Sigmoid colon (tissue), 7 donors: ENCODE data around the gene TKFC. TPM values are rescaled to one million over a fixed set of nuclear protein-coding genes. Genes with fewer than 3 reads are reported as not detected.
A peak's percentile ranks its signal among the peaks of the same experiment; 100 is the strongest.

Experiments
- DNase-seq: peaks from one replicate; pipeline ENCODE4 v3.0.0-alpha.2; 2019
- H3K27ac ChIP-seq, 4 donors: fragments of 200-600 bp; sonication (generic); one replicate each; pipeline ENCODE4 v1.5.1; 2016 to 2019; ENCODE audit warnings: mild to moderate bottlenecking in 1 of 4
- H3K27me3 ChIP-seq, 3 donors: fragments of 200-600 bp; sonication (generic); one replicate each; pipeline ENCODE4 v1.5.1; 2019; ENCODE audit warnings: mild to moderate bottlenecking in 1 of 3
- H3K36me3 ChIP-seq, 4 donors: fragments of 200-600 bp; sonication (generic); one replicate each; pipeline ENCODE4 v1.5.1; 2016 to 2019
- H3K4me1 ChIP-seq, 4 donors: fragments of 200-600 bp; sonication (generic); one replicate each; pipeline ENCODE4 v1.5.1; 2017 to 2019
- H3K4me3 ChIP-seq, 4 donors: fragments of 200-600 bp; sonication (generic); one replicate each; pipeline ENCODE4 v1.5.1; 2017 to 2019; ENCODE audit warnings: mild to moderate bottlenecking in 2 of 4, moderate library complexity in 1 of 4
- H3K9me3 ChIP-seq, 4 donors: fragments of 200-600 bp in 3 of 4; sonication (generic) in 3 of 4; one replicate each; pipeline versions ENCODE4 v1.5.1 to v1.6.1; 2013 to 2019
- CTCF ChIP-seq, 4 experiments: fragments of 450-650 bp in 3 of 4; fragments of 200-600 bp in 1 of 4; IDR thresholded peaks; one replicate each; pipeline ENCODE4 v1.5.1; 2016 to 2019; ENCODE audit warnings: antibody characterized with exemption in 4 of 4, mild to moderate bottlenecking in 3 of 4, moderate library complexity in 2 of 4
- EP300 ChIP-seq, 4 donors: sonication (generic); formaldehyde crosslinking; IDR thresholded peaks; one replicate each; pipeline ENCODE4 v1.6.1; 2017; ENCODE audit warnings: antibody characterized with exemption in 4 of 4
- POLR2A ChIP-seq, 2 donors: fragments of 450-650 bp; IDR thresholded peaks; one replicate each; pipeline ENCODE4 v1.6.1; 2016; ENCODE audit warnings: antibody characterized with exemption in 2 of 2, mild to moderate bottlenecking in 2 of 2, moderate library complexity in 2 of 2
- POLR2AphosphoS5 ChIP-seq, 4 donors: sonication (generic); formaldehyde crosslinking; IDR thresholded peaks; one replicate each; pipeline ENCODE4 v1.6.1; 2017; ENCODE audit warnings: antibody characterized with exemption in 4 of 4
- WGBS, 2 donors: extraction: QIAGEN DNeasy Blood & Tissue Kit; methylation state at CpG; one replicate each; pipeline ENCODE4 v1.1.7; 2013; 5-methylcytosine and 5-hydroxymethylcytosine counted together
- intact Hi-C: fragments of 100-400 bp; cut with DNase I; formaldehyde crosslinking; loops from one replicate; pipeline ENCODE4 v1.15.1; 2023
- polyA plus RNA-seq, 3 donors: library from polyadenylated mRNA; stranded (reverse); fragments of 200-250 nt; gene quantifications; one replicate each; pipeline ENCODE4 v1.2.3, GENCODE V29; 2013
- total RNA-seq, 4 donors: library from RNA; depleted of rRNA; stranded (reverse); fragments of >200 nt; gene quantifications; one replicate each; pipeline ENCODE4 v1.1.0, GENCODE V29; 2016
- donor health status: healthy with polysubstance abuse.
- donor health status: Bipolar disorder and iron deficiency.
- donor health status: healthy.

The TKFC gene
- total RNA-seq (10 to 100 TPM; 10.8 to 12.0 (median 11.8) TPM), polyA plus RNA-seq (10 to 100 TPM; 14.4 to 40.0 (median 29.4) TPM)

DNA sequence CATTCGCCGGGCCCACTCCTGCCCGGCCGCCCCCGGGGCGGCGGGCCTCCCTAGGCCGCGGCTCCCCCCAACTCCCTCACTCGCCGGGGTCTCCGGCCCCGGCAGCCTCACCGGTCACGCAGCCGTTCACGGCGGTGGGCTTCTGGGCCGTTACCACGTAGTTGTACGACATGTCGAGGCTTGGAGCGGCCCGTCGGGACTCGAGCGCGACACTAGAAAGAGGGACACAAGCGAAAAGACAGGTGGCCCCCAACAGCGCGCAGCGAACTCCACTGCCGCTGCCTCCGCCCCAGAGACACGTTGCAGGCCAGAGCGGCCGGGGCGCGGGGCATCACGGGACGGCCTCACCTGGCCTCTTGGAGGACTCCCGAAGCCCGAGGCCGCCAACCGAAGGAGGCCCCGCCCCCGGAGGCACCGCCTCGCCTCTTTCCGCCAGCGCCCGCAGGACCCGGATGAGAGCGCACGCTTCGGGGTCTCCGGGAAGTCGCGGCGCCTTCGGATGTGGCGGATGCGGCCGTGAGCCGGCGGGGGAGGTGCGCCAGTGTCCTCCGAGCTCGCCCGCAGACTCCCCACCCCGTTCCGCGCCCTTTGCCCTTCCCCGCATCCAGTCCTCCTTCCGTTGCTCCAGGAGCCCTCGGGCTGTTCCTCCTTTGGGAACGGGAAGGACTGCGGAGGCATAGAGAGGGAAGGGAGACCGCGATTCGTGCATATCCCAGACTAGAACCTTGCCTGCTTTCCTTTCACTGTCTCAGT is at the start of gene TKFC, which contains the start of gene DDB1:
TSS of gene TKFC (plus strand) at position 432 of the 753 bp plus-strand sequence. CDS start 1,501 bp downstream, outside the sequence.
TSS of gene DDB1 (minus strand) at position 309 of the 753 bp plus-strand sequence. CDS start at position 172, 137 bp downstream.
- Histone ChIP-seq H3K27me3 (no peaks in the 10 kb centered on the region), H3K27ac (peak within 1 kb of the TSS; percentile 86 to 95 (median 90)), H3K36me3 (peaks cover 0 to 18% (median 9%) of the 10 kb centered on the region in 4 donors), H3K4me3 (peak within 1 kb of the TSS; percentile 79 to 96 (median 92)), H3K9me3 (no peaks in the 10 kb centered on the region), H3K4me1 (peaks cover 0 to 32% (median 24%) of the 10 kb centered on the region in 4 donors)
- WGBS, 2 donors = 0% methylated on average over 81 of the region's 81 CpGs
- DNase-seq = peak; percentile 97
- TF ChIP-seq POLR2A (IDR thresholded peaks at IDR 0.05) = peak; percentile 65 to 67
- TF ChIP-seq POLR2AphosphoS5 (IDR thresholded peaks at IDR 0.05) = peak; percentile 76 to 91 (median 87)
- TF ChIP-seq EP300 (IDR thresholded peaks at IDR 0.05) = peak in 1 of 4 donors; percentile 56
- no peak for TF ChIP-seq CTCF (IDR thresholded peaks at IDR 0.05)
- intact Hi-C loops = loop anchor here (1.0 to 10.0 kb wide), 2 partner anchors 29 to 428 kb away; partner anchors contain the start of genes PRPF19 and TMEM138

- Histone ChIP-seq H3K27ac (no peak overlapping the region), H3K4me3 (no peak overlapping the region), H3K36me3 (no peaks in the 10 kb centered on the region), H3K27me3 (peaks cover 0 to 10% (median 0%) of the 10 kb centered on the region in 3 donors), H3K4me1 (peaks cover 0 to 8% (median 0%) of the 10 kb centered on the region in 4 donors), H3K9me3 (no peaks in the 10 kb centered on the region)
- TF ChIP-seq EP300 (IDR thresholded peaks at IDR 0.05) (no peak), CTCF (IDR thresholded peaks at IDR 0.05) (no peak), POLR2AphosphoS5 (IDR thresholded peaks at IDR 0.05) (no peak), POLR2A (IDR thresholded peaks at IDR 0.05) (no peak)
- 91 to 93% methylated on average over 4 of the region's 4 CpGs for WGBS, 2 donors
- DNase-seq = no peak
- intact Hi-C loops = no loop called here
Observed at GRCh38 chr11:61283613-61284012, 49.4 kb upstream of the TKFC start.

GRCh38 chr11:61287338-61287977 is 45.6 kb upstream of the TKFC start:
- DNase-seq = no peak
- intact Hi-C loops = no loop called here
- Histone ChIP-seq H3K4me3 (no peak overlapping the region), H3K27me3 (peaks cover 0 to 6% (median 4%) of the 10 kb centered on the region in 3 donors), H3K9me3 (no peaks in the 10 kb centered on the region), H3K27ac (no peak overlapping the region), H3K36me3 (no peaks in the 10 kb centered on the region), H3K4me1 (no peaks in the 10 kb centered on the region)
- WGBS, 2 donors = 84 to 90% methylated on average over 14 of the region's 14 CpGs
- TF ChIP-seq POLR2AphosphoS5 (IDR thresholded peaks at IDR 0.05) = no peak

GRCh38 chr11:61290905-61291690 is 41.9 kb upstream of the TKFC start:
- no peak for TF ChIP-seq POLR2A (IDR thresholded peaks at IDR 0.05)
- no peak for TF ChIP-seq EP300 (IDR thresholded peaks at IDR 0.05)
- Histone ChIP-seq H3K27ac (no peak overlapping the region), H3K9me3 (no peaks in the 10 kb centered on the region), H3K4me1 (peaks cover 0 to 26% (median 23%) of the 10 kb centered on the region in 4 donors), H3K27me3 (peaks cover 6 to 38% (median 26%) of the 10 kb centered on the region in 3 donors), H3K36me3 (no peaks in the 10 kb centered on the region), H3K4me3 (no peak overlapping the region)
- DNase-seq = no peak
- intact Hi-C loops = no loop called here
- 62 to 86% methylated on average over 12 of the region's 12 CpGs for WGBS, 2 donors

- peaks cover 6 to 42% (median 26%) of the 10 kb centered on the region in 3 donors for H3K27me3 ChIP-seq
- intact Hi-C loops = no loop called here
- TF ChIP-seq EP300 (IDR thresholded peaks at IDR 0.05) (no peak), POLR2A (IDR thresholded peaks at IDR 0.05) (no peak), POLR2AphosphoS5 (IDR thresholded peaks at IDR 0.05) (no peak), CTCF (IDR thresholded peaks at IDR 0.05) (no peak)
Observed at GRCh38 chr11:61292356-61292755, 40.7 kb upstream of the TKFC start.

More at GRCh38 chr11:61292356-61292755, 40.7 kb upstream of the TKFC start:
- no peak overlapping the region for H3K4me3 ChIP-seq
- H3K27ac ChIP-seq = no peak overlapping the region
- peaks cover 0 to 7% (median 0%) of the 10 kb centered on the region in 4 donors for H3K36me3 ChIP-seq
- 61 to 86% methylated on average over 2 of the region's 2 CpGs for WGBS, 2 donors
- no peak for DNase-seq
- no peaks in the 10 kb centered on the region for H3K9me3 ChIP-seq
- H3K4me1 ChIP-seq = peaks cover 0 to 26% (median 23%) of the 10 kb centered on the region in 4 donors
